HEK293 (cell line): ENCODE measurements around the gene DCST1.

Source experiments
- CTCF ChIA-PET: fragments of 350-600 bp; formaldehyde crosslinking; extraction: SDS; loops from one replicate; lab custom pipeline; 2021; ENCODE audit warnings: antibody characterized with exemption; lab: Yijun Ruan, JAX
- POLR2A ChIA-PET: fragments of 300-600 bp; formaldehyde crosslinking; extraction: SDS; loops from one replicate; lab custom pipeline; 2020; ENCODE audit warnings: antibody characterized with exemption, inconsistent platforms; lab: Yijun Ruan, JAX
- H3K27ac ChIP-seq: fragments of 200-500 bp; sonication (Bioruptor generic); 2 replicates; pipeline ENCODE4 v1.5.1; 2014; ENCODE audit warnings: low read depth, low read length, control low read depth, inconsistent platforms; ENCODE audit errors: extremely low read depth
- H3K36me3 ChIP-seq, 2 experiments: fragments of 200-500 bp in 1 of 2; sonication (Bioruptor generic) in 1 of 2; 1 replicate in 1 of 2; 2 replicates in 1 of 2; pipeline ENCODE4 v1.5.1; 2014 to 2017; ENCODE audit warnings: inconsistent platforms in 2 of 2, low read length in 2 of 2; ENCODE audit not compliant: control insufficient read depth in 2 of 2, insufficient read depth in 1 of 2
- H3K4me1 ChIP-seq: fragments of 200-500 bp; sonication (Bioruptor generic); 2 replicates; pipeline ENCODE4 v1.5.1; 2014; ENCODE audit warnings: mild to moderate bottlenecking, low read length, inconsistent platforms; ENCODE audit not compliant: control insufficient read depth, insufficient read depth
- H3K4me3 ChIP-seq: 2 replicates; pipeline ENCODE4 v1.5.1; 2011; ENCODE audit warnings: low read depth, mild to moderate bottlenecking, control low read depth, low read length, moderate library complexity
- H3K9me3 ChIP-seq: fragments of 200-500 bp; sonication (Bioruptor generic); 2 replicates; pipeline ENCODE4 v1.5.1; 2014; ENCODE audit warnings: low read depth, low read length, inconsistent platforms; ENCODE audit not compliant: control insufficient read depth, insufficient read depth
- GLIS1 ChIP-seq: fragments of 450-650 bp; formaldehyde crosslinking; IDR thresholded peaks from 2 replicates; pipeline ENCODE4 v1.5.1; 2016; ENCODE audit warnings: missing biosample characterization, missing genetic modification characterization
- OVOL3 ChIP-seq: fragments of 450-650 bp; formaldehyde crosslinking; IDR thresholded peaks from 2 replicates; pipeline ENCODE4 v1.5.1; 2016; ENCODE audit warnings: missing biosample characterization, missing genetic modification characterization
- PATZ1 ChIP-seq: fragments of 450-650 bp; formaldehyde crosslinking; IDR thresholded peaks from 2 replicates; pipeline ENCODE4 v1.5.1; 2016; ENCODE audit warnings: missing biosample characterization, missing genetic modification characterization
- REST ChIP-seq: fragments of 450-650 bp; formaldehyde crosslinking; IDR thresholded peaks from 2 replicates; pipeline ENCODE4 v1.5.1; 2016; ENCODE audit warnings: missing biosample characterization, missing genetic modification characterization
- YY1 ChIP-seq: fragments of 450-650 bp; formaldehyde crosslinking; IDR thresholded peaks from 2 replicates; pipeline ENCODE4 v1.5.1; 2018; ENCODE audit warnings: missing biosample characterization, missing genetic modification characterization
- ZBTB26 ChIP-seq: fragments of 450-650 bp; formaldehyde crosslinking; optimal IDR thresholded peaks from 2 replicates; pipeline ENCODE3; 2016; ENCODE audit warnings: missing biosample characterization, mild to moderate bottlenecking, missing genetic modification characterization
- ZNF174 ChIP-seq: fragments of 450-650 bp; formaldehyde crosslinking; IDR thresholded peaks from 2 replicates; pipeline ENCODE4 v1.5.0; 2017; ENCODE audit warnings: missing biosample characterization, mild to moderate bottlenecking, missing genetic modification characterization
- ZNF2 ChIP-seq: fragments of 450-650 bp; formaldehyde crosslinking; IDR thresholded peaks from 2 replicates; pipeline ENCODE4 v1.5.1; 2016; ENCODE audit warnings: missing biosample characterization, missing genetic modification characterization
- ZNF398 ChIP-seq: fragments of 450-650 bp; formaldehyde crosslinking; IDR thresholded peaks from 2 replicates; pipeline ENCODE4 v1.5.1; 2017; ENCODE audit warnings: missing biosample characterization, missing genetic modification characterization
- ZNF596 ChIP-seq: fragments of 450-650 bp; IDR thresholded peaks from 2 replicates; pipeline ENCODE4 v1.5.0; 2018; ENCODE audit warnings: missing biosample characterization, mild to moderate bottlenecking, missing genetic modification characterization, moderate library complexity
- ZNF600 ChIP-seq: fragments of 450-650 bp; formaldehyde crosslinking; IDR thresholded peaks from 2 replicates; pipeline ENCODE4 v1.5.1; 2016; ENCODE audit warnings: missing biosample characterization, missing genetic modification characterization
- ZSCAN30 ChIP-seq: fragments of 450-650 bp; IDR thresholded peaks from 2 replicates; pipeline ENCODE4 v1.5.1; 2018; ENCODE audit warnings: missing biosample characterization, mild to moderate bottlenecking, missing genetic modification characterization, moderate library complexity
- TF ChIP-seq, protein P1 (sequence below): fragments of 450-650 bp; formaldehyde crosslinking; IDR thresholded peaks from 2 replicates; pipeline ENCODE4 v1.5.1; 2016; ENCODE audit warnings: missing biosample characterization, missing genetic modification characterization
- TF ChIP-seq, protein P2 (sequence below): fragments of 450-650 bp; formaldehyde crosslinking; conservative IDR thresholded peaks from 2 replicates; pipeline ENCODE4 v1.5.1; 2016; ENCODE audit warnings: low read depth, missing biosample characterization, missing genetic modification characterization

DCST1 gene

GRCh38 chr1:155002464-155003226 lies 31.0 kb upstream of the DCST1 start, which contains the start of gene ZBTB7B (continued):
- no peak for TF ChIP-seq ZNF398

DNA sequence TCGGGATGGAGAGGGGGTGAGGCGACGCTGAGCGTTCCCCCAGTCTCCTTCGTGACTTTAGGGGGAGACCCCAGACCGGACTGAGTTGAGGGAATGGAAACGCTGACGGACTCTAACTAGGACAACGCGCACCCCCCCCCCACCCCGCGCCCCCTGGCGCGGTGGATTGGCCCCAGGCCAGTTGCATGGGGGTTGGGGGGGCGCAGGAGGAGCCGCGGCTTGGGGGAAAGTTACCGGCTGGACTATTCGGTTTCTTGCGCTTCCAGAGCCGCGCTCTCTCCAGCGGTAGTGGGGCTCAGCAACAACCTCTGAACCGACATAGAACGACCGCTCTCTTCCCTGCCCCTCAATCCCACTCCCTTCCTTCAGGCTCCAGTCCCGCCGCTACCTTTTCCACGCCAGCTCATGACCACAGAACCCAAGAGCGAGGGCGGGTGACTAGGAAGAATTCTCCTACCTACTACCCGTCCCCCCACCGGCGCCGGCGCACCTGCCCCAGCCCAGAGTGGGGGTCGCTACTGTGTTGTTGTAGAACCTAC lies 30.3 kb upstream of the DCST1 start:
- H3K27ac ChIP-seq: peak overlapping the region; percentile 87; the same call in 1 of the 2 replicates
- peak overlapping the region; percentile 50 for H3K4me3 ChIP-seq
- no peaks in the 10 kb centered on the region for H3K9me3 ChIP-seq
- ChIA-PET POLR2A (interaction anchor here (0.6 to 2.1 kb wide), 7 partner anchors 8 to 82 kb away, joined by 3 to 9 read pairs (median 7); partner anchors contain the start of genes FLAD1 and PYGO2), CTCF (interaction anchor here (1.1 to 2.1 kb wide), 3 partner anchors 8 to 47 kb away, joined by 3 to 11 read pairs (median 5); partner anchors contain the start of gene ADAM15)
- peaks cover 13% of the 10 kb centered on the region for H3K4me1 ChIP-seq
- H3K36me3 ChIP-seq: no peaks in the 10 kb centered on the region
- peak; percentile 55 for TF ChIP-seq ZBTB26 (tag by site-specific recombination)
- peak; percentile 72 for TF ChIP-seq GLIS1
- 0 out of 2 replicates have a peak, but pooled peaks have one; percentile 2 for TF ChIP-seq ZNF600 (tag by site-specific recombination)
- TF ChIP-seq, protein P1, sequence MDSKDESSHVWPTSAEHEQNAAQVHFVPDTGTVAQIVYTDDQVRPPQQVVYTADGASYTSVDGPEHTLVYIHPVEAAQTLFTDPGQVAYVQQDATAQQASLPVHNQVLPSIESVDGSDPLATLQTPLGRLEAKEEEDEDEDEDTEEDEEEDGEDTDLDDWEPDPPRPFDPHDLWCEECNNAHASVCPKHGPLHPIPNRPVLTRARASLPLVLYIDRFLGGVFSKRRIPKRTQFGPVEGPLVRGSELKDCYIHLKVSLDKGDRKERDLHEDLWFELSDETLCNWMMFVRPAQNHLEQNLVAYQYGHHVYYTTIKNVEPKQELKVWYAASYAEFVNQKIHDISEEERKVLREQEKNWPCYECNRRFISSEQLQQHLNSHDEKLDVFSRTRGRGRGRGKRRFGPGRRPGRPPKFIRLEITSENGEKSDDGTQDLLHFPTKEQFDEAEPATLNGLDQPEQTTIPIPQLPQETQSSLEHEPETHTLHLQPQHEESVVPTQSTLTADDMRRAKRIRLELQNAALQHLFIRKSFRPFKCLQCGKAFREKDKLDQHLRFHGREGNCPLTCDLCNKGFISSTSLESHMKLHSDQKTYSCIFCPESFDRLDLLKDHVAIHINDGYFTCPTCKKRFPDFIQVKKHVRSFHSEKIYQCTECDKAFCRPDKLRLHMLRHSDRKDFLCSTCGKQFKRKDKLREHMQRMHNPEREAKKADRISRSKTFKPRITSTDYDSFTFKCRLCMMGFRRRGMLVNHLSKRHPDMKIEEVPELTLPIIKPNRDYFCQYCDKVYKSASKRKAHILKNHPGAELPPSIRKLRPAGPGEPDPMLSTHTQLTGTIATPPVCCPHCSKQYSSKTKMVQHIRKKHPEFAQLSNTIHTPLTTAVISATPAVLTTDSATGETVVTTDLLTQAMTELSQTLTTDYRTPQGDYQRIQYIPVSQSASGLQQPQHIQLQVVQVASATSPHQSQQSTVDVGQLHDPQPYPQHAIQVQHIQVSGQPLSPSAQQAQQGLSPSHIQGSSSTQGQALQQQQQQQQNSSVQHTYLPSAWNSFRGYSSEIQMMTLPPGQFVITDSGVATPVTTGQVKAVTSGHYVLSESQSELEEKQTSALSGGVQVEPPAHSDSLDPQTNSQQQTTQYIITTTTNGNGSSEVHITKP (tag by site-specific recombination): peak; percentile 73
- TF ChIP-seq PATZ1 (tag by site-specific recombination): 0 out of 2 replicates have a peak, but pooled peaks have one; percentile 3
- TF ChIP-seq REST: 0 out of 2 replicates have a peak, but pooled peaks have one; percentile 1
- TF ChIP-seq, protein P2, sequence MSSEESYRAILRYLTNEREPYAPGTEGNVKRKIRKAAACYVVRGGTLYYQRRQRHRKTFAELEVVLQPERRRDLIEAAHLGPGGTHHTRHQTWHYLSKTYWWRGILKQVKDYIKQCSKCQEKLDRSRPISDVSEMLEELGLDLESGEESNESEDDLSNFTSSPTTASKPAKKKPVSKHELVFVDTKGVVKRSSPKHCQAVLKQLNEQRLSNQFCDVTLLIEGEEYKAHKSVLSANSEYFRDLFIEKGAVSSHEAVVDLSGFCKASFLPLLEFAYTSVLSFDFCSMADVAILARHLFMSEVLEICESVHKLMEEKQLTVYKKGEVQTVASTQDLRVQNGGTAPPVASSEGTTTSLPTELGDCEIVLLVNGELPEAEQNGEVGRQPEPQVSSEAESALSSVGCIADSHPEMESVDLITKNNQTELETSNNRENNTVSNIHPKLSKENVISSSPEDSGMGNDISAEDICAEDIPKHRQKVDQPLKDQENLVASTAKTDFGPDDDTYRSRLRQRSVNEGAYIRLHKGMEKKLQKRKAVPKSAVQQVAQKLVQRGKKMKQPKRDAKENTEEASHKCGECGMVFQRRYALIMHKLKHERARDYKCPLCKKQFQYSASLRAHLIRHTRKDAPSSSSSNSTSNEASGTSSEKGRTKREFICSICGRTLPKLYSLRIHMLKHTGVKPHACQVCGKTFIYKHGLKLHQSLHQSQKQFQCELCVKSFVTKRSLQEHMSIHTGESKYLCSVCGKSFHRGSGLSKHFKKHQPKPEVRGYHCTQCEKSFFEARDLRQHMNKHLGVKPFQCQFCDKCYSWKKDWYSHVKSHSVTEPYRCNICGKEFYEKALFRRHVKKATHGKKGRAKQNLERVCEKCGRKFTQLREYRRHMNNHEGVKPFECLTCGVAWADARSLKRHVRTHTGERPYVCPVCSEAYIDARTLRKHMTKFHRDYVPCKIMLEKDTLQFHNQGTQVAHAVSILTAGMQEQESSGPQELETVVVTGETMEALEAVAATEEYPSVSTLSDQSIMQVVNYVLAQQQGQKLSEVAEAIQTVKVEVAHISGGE: peak; percentile 94
- no peak for TF ChIP-seq YY1 (tag by site-specific recombination)
- peak; percentile 12; the same call in 1 of the 2 replicates for TF ChIP-seq ZSCAN30 (tag by site-specific recombination)
- 0 out of 2 replicates have a peak, but pooled peaks have one; percentile 17 for TF ChIP-seq ZNF596
- TF ChIP-seq OVOL3: no peak
- TF ChIP-seq ZNF2: no peak
- no peak for TF ChIP-seq ZNF174
